Liver (tissue), 9 donors: ENCODE measurements around the gene RNF112. TPM values are rescaled to one million over a fixed set of nuclear protein-coding genes. Genes with fewer than 3 reads are reported as not detected.

Experiments
- DNase-seq: peaks from one replicate; pipeline ENCODE4 v3.0.0-alpha.2; 2017; ENCODE audit warnings: low spot score
- H3K27ac ChIP-seq, 2 donors: one replicate each; pipeline ENCODE4 v1.7.0; 2013; ENCODE audit warnings: inconsistent platforms in 2 of 2, low read length in 2 of 2, control low read depth in 1 of 2, low read depth in 1 of 2, mild to moderate bottlenecking in 1 of 2
- H3K27me3 ChIP-seq, 4 donors: one replicate each; pipeline versions ENCODE4 v1.6.1 to v1.7.0; 2013; ENCODE audit warnings: low read length in 3 of 4, inconsistent platforms in 1 of 4, mild to moderate bottlenecking in 1 of 4, moderate library complexity in 1 of 4; ENCODE audit not compliant: control insufficient read depth in 4 of 4, insufficient read depth in 4 of 4
- H3K36me3 ChIP-seq, 4 donors: one replicate each; pipeline versions ENCODE4 v1.6.1 to v1.7.0; 2013; ENCODE audit warnings: low read length in 3 of 4, mild to moderate bottlenecking in 3 of 4, low read depth in 1 of 4, moderate library complexity in 1 of 4; ENCODE audit not compliant: control insufficient read depth in 4 of 4, insufficient read depth in 3 of 4
- H3K4me1 ChIP-seq, 4 donors: one replicate each; pipeline versions ENCODE4 v1.6.1 to v1.7.0; 2013; ENCODE audit warnings: low read length in 3 of 4, mild to moderate bottlenecking in 3 of 4, moderate library complexity in 1 of 4; ENCODE audit not compliant: control insufficient read depth in 4 of 4, insufficient read depth in 4 of 4
- H3K4me3 ChIP-seq, 3 donors: one replicate each; pipeline versions ENCODE4 v1.6.1 to v1.7.0; 2013; ENCODE audit warnings: low read length in 3 of 3, control low read depth in 1 of 3, low read depth in 1 of 3, mild to moderate bottlenecking in 1 of 3
- H3K9ac ChIP-seq, 2 donors: one replicate each; pipeline ENCODE4 v1.7.0; 2013; ENCODE audit warnings: low read length in 2 of 2, mild to moderate bottlenecking in 2 of 2, moderate library complexity in 2 of 2, control low read depth in 1 of 2, low read depth in 1 of 2
- H3K9me3 ChIP-seq, 4 donors: one replicate each; pipeline versions ENCODE4 v1.6.1 to v1.7.0; 2013; ENCODE audit warnings: low read length in 3 of 4; ENCODE audit not compliant: control insufficient read depth in 4 of 4
- CTCF ChIP-seq: fragments of 150-350 bp; IDR thresholded peaks from 2 replicates; pipeline ENCODE4 v1.5.1; 2017; ENCODE audit warnings: improper control_type of control experiment, low read depth, low read length; ENCODE audit not compliant: missing input control
- EGR1 ChIP-seq, 2 donors: IDR thresholded peaks; 2 replicates each; pipeline ENCODE4 v1.6.1; 2016 to 2018; ENCODE audit warnings: antibody characterized with exemption in 2 of 2, low read depth in 2 of 2
- FOXA1 ChIP-seq: IDR thresholded peaks from 2 replicates; pipeline ENCODE4 v1.6.1; 2016; ENCODE audit warnings: antibody characterized with exemption
- FOXA2 ChIP-seq: IDR thresholded peaks from 2 replicates; pipeline ENCODE4 v1.6.1; 2016; ENCODE audit warnings: antibody characterized with exemption
- GABPA ChIP-seq, 2 donors: IDR thresholded peaks in 1 of 2; conservative IDR thresholded peaks in 1 of 2; 2 replicates each; pipeline ENCODE4 v1.6.1; 2016; ENCODE audit warnings: antibody characterized with exemption in 2 of 2, mild to moderate bottlenecking in 1 of 2, moderate library complexity in 1 of 2
- HNF4A ChIP-seq, 2 donors: conservative IDR thresholded peaks; 2 replicates each; pipeline ENCODE4 v1.6.1; 2016; ENCODE audit warnings: antibody characterized with exemption in 2 of 2, mild to moderate bottlenecking in 2 of 2
- HNF4G ChIP-seq: IDR thresholded peaks from 2 replicates; pipeline ENCODE4 v1.6.1; 2016; ENCODE audit warnings: antibody characterized with exemption
- JUND ChIP-seq, 2 donors: IDR thresholded peaks; 2 replicates each; pipeline ENCODE4 v1.6.1; 2016; ENCODE audit warnings: antibody characterized with exemption in 2 of 2
- MAX ChIP-seq: IDR thresholded peaks from 2 replicates; pipeline ENCODE4 v1.6.1; 2016; ENCODE audit warnings: antibody characterized with exemption
- NR2F2 ChIP-seq: IDR thresholded peaks from 2 replicates; pipeline ENCODE4 v1.6.1; 2016; ENCODE audit warnings: antibody characterized with exemption
- RAD21 ChIP-seq, 2 donors: IDR thresholded peaks; 2 replicates each; pipeline ENCODE4 v1.6.1; 2016; ENCODE audit warnings: antibody characterized with exemption in 2 of 2, mild to moderate bottlenecking in 2 of 2
- REST ChIP-seq: IDR thresholded peaks from 2 replicates; pipeline ENCODE4 v1.6.1; 2016; ENCODE audit warnings: antibody characterized with exemption, mild to moderate bottlenecking
- RXRA ChIP-seq, 2 donors: IDR thresholded peaks; 2 replicates each; pipeline ENCODE4 v1.6.1; 2017 to 2018; ENCODE audit warnings: antibody characterized with exemption in 2 of 2, mild to moderate bottlenecking in 1 of 2
- SP1 ChIP-seq: IDR thresholded peaks from 2 replicates; pipeline ENCODE4 v1.6.1; 2018; ENCODE audit warnings: antibody characterized with exemption, mild to moderate bottlenecking
- TAF1 ChIP-seq: conservative IDR thresholded peaks from 2 replicates; pipeline ENCODE4 v1.6.1; 2016; ENCODE audit warnings: antibody characterized with exemption, mild to moderate bottlenecking
- YY1 ChIP-seq: IDR thresholded peaks from 2 replicates; pipeline ENCODE4 v1.6.1; 2016; ENCODE audit warnings: antibody characterized with exemption, mild to moderate bottlenecking
- ZBTB33 ChIP-seq: IDR thresholded peaks from 2 replicates; pipeline ENCODE4 v1.6.1; 2016; ENCODE audit warnings: antibody characterized with exemption
- WGBS: extraction: QIAGEN DNeasy Blood & Tissue Kit; methylation state at CpG from one replicate; pipeline ENCODE4 v1.1.7; 2013; 5-methylcytosine and 5-hydroxymethylcytosine counted together
- polyA plus RNA-seq, 2 donors: library from polyadenylated mRNA; stranded (reverse) in 1 of 2; unstranded in 1 of 2; fragments of 200-250 nt in 1 of 2; fragments of >200 nt in 1 of 2; fragmentation: Nextera tagmentation in 1 of 2; extraction: Ambion mirVana in 1 of 2; gene quantifications; one replicate each; pipeline versions ENCODE4 v1.2.1 to v1.2.3, GENCODE V29; 2013 to 2015
- total RNA-seq, 2 donors: library from RNA; depleted of rRNA; stranded (reverse); fragments of >200 nt; gene quantifications; one replicate each; pipeline ENCODE4 v1.2.3, GENCODE V29; 2014
- donor health status: healthy.
- donor health status: healthy.
- donor health status: healthy.
- donor health status: healthy.
- donor health status: healthy.

RNF112 gene
- total and polyA plus RNA-seq, 4 donors: 0.04 to 0.42 (median 0.20) TPM

- DNase-seq: no peak
- no peaks in the 10 kb centered on the region for H3K27me3 ChIP-seq
- H3K4me3 ChIP-seq: no peak overlapping the region
- no peak overlapping the region for H3K27ac ChIP-seq
- TF ChIP-seq HNF4A (conservative IDR thresholded peaks at IDR 0.05) (no peak), GABPA (IDR thresholded peaks at IDR 0.05 in 1 of 2, conservative IDR thresholded peaks at IDR 0.05 in 1 of 2) (no peak), NR2F2 (no peak), ZBTB33 (no peak), FOXA1 (no peak), MAX (no peak), EGR1 (IDR thresholded peaks at IDR 0.05; ENCODE audit: low read depth in 2 of 2) (no peak), HNF4G (no peak), CTCF (no peak), FOXA2 (no peak), TAF1 (no peak), JUND (IDR thresholded peaks at IDR 0.05) (no peak), REST (no peak), RXRA (IDR thresholded peaks at IDR 0.05) (no peak), SP1 (no peak)
- H3K4me1 ChIP-seq: no peaks in the 10 kb centered on the region
- no peak overlapping the region for H3K9ac ChIP-seq
- H3K9me3 ChIP-seq: no peaks in the 10 kb centered on the region
- no peaks in the 10 kb centered on the region for H3K36me3 ChIP-seq
- WGBS: 95% methylated on average over 2 of the region's 2 CpGs
Observed at GRCh38 chr17:19408346-19408710, 2.7 kb upstream of the RNF112 start.

- Histone ChIP-seq H3K9ac (no peak overlapping the region), H3K27ac (no peak overlapping the region), H3K4me1 (no peaks in the 10 kb centered on the region), H3K27me3 (no peaks in the 10 kb centered on the region), H3K4me3 (no peak overlapping the region), H3K9me3 (no peaks in the 10 kb centered on the region), H3K36me3 (no peaks in the 10 kb centered on the region)
- 96% methylated on average over 3 of the region's 3 CpGs for WGBS
- no peak for TF ChIP-seq TAF1
- TF ChIP-seq FOXA1: no peak
- no peak for TF ChIP-seq NR2F2
- TF ChIP-seq HNF4A (conservative IDR thresholded peaks at IDR 0.05): no peak
- no peak for TF ChIP-seq GABPA (IDR thresholded peaks at IDR 0.05 in 1 of 2, conservative IDR thresholded peaks at IDR 0.05 in 1 of 2)
- no peak for TF ChIP-seq REST
- TF ChIP-seq ZBTB33: no peak
- TF ChIP-seq YY1: no peak
- TF ChIP-seq RXRA (IDR thresholded peaks at IDR 0.05): no peak
- no peak for TF ChIP-seq JUND (IDR thresholded peaks at IDR 0.05)
- no peak for TF ChIP-seq RAD21 (IDR thresholded peaks at IDR 0.05)
- TF ChIP-seq MAX: no peak
- DNase-seq: no peak
Observed at GRCh38 chr17:19409066-19409465, 2.0 kb upstream of the RNF112 start.
